Stimulated activated naive CD4-positive, alpha-beta T cell (primary cell): Measurements from ENCODE around the gene DLX2.

ENCODE experiments used
- DNase-seq, 6 experiments: peaks; one replicate each; lab custom pipeline; 2025; lab: John Stamatoyannopoulos, UW

The DLX2 gene

DNA sequence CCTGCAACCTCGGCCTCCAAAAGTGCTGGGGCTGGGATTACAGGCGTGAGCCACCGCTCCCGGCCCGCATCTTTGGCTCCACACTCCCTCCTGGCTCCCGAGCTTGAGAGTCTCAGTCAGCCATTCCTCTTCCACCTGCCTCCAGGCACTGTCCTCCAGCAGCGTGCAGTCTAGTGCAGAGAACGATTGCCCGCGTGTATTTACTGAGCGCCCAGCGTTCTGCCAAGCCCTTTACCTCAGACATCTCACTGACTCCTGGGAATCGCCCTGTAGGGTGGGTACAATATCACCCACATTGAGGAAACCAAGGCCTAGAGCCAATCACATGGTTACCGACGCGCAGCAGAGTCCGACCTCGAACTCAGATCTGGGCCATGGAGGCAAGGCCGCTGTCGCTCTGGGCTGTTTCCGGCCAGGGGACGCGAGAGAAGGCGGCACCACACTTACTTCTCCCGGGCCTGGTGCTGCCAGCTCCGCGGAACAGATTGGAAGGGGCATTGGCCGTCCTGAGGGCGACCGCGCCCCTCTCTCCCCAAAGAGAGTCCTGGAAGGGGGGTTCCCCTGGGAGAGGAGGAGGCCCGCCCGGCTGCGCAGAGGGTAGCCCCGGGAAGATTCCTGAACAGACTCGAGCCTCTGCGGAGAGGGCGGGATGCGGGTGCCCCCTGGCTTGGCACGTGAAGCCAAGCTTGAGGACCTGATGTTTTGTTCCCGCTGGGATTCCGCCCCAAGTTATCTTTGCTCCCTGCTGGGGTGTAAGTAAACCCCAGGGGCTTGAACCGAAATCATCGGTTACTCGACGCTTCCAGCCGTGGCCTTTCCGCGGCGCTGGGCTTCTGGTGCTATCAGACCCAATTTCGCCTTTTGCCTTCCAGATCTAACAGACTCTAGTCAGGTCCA, 5.2 kb upstream of the DLX2 start:
- DNase-seq = peak in 1 of 6 experiments; percentile 42

DNA sequence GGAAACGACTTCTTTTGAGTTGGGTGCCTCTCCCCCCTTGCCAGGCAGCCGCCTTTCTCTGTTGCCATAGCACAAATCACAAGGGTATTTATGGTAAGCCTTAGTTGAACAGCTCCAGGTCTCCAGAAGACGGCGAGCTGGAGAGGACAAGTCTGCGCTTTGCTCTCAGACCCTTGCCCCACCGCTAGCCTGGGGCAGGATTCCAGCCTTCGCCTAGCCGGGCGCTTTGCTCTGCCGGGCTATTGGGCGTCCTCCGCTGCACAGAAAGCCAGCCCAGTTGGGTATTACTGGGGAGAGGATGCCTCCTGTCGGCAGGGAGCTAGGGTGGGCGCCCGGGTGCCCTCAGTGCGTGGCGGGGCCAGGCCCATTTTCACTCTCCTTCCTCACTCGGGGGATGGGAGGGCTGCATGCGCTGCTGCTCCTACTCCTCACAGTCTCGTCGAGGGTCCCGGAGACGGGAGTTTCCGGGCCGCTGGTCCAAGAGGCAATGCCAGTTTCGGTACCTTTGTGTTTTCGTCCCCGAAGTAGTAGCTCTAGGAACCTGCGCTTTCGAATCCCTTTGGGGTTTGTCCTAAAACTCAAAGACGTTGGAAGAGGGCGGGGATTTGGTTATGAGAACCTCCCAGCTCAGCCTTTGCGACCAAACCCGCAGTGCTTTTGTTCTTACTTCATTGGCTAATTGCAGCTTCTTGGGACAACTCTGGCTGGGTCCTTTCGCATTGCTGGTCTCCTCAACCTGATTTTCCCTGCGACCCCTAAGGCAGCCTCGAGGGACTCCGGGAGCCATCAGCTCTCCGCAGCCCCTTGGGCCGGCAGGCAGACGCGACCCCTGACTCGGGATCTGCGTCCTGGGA, 3.6 kb upstream of the DLX2 start:
- peak in 3 of 6 experiments; percentile 19 to 65 (median 32) for DNase-seq

DNA sequence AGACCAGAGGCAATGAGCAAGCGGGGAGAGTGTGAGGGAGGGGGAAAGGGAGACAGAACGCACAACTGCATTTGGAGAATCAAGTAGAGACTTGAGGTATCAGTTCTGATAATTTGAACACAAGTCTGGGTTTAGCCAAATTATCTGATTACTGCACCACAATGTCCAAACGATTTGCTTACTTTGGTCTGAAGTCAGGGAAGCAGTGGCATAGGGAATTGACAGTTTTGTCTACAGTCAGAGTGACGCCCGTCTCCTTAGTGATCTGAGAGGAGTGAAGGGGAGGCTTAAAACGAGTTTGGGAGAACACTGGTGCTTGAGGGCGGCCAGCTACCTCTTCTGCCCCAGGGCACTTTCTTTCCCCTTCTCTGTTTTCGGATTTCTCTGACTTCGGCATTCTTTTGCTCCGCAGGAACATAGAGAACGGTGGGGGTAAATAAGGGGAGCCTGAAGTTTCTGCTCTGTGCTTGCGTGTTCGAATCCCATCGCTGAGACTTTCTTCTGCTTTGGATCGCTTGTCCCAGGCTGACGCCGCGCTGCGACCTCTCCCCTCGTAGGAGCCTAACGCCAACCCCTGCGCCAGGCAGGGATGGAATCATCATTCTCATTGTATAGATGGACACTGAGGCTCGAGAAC, 2.9 kb upstream of the DLX2 start:
- no peak for DNase-seq

GRCh38 chr2:172103471-172104272, 972 bp upstream of the DLX2 start:
- peak; percentile 19 to 68 (median 52) for DNase-seq

GRCh38 chr2:172101821-172102390, 794 bp downstream of the DLX2 start:
- peak in 3 of 6 experiments; percentile 48 to 73 (median 57) for DNase-seq

DNA sequence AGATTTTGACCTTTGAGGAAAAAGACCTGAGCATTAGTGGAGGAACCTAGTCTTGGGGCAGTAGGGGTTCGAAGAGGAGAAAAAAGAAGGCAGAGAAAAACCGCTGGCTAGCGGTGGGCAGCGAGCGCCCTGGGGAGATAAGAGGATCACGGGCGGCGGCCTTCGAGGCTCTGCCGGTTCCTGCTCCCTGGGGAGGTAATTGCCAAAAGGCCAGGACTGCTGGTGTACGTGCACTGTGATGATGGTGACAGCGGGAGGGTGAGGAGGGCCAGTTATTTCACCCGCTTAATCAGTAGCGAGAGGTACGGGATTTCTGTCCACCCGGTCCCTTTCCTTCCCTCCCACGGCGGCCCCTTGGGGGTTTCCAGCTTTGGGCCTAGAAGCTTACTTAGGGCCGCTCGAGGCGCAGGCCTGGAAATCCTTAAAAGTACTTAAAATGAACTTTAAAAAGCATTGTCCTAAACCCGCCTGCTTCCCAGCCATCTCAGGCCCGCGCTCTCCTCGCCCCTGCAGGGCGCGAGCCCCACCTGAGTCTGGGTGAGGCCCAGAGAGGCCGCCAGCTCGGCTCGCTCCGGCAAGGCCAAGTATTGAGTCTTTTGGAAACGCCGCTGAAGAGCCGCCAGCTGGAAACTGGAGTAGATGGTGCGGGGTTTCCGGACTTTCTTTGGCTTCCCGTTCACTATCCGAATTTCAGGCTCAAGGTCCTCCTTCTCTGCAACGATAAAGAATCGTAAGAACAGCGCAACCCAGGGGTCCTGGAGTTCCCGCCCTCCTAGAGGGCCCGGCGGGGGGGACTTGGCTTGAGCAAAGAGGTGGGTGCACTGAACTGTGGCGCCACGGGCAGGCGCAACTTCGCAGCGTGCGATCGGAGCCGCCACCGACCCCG, 1.5 kb downstream of the DLX2 start:
- peak in 3 of 6 experiments; percentile 34 to 65 (median 57) for DNase-seq

DNA sequence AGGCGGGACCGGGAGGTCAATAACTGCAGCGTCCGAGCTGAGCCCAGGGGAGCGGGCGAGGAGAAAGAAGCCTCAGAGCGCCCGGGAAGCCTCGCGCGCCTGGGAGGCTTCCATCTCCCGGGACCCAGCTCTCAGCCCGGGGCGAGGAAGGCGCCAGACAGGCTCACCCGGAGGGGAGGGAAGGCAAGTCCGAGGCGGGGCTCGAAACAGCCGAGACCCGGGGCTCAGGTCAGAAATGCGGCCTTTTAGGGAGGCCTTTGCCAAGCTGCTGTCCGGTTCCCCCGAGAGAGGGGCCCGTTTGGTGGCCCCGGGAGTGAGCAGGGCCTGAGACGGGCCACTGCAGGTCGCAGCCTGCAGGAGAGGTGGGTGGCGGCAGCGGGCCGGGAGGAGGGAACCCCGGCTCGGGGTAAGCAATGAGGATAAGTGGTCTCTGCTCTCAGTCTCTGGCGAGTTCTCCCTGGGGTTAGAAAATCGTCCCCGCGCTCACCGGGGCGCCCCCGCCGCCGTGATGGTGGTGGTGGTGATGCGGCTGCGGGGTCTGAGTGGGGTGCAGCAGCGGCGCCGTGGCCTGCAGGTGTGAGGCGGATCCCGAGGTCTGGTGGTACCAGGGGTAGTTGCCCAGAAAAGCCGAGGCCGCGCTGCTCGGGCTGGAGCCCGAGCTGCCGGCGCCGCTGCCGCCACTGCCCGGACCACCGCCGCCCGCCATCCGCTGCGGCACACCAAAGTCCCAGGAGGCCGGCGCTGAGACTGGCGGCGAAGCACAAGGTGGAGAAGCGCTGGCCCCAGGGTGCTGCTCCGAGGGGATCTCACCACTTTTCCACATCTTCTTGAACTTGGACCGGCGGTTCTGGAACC, 2.4 kb downstream of the DLX2 start:
- peak in 2 of 6 experiments; percentile 26 to 42 for DNase-seq

DNA sequence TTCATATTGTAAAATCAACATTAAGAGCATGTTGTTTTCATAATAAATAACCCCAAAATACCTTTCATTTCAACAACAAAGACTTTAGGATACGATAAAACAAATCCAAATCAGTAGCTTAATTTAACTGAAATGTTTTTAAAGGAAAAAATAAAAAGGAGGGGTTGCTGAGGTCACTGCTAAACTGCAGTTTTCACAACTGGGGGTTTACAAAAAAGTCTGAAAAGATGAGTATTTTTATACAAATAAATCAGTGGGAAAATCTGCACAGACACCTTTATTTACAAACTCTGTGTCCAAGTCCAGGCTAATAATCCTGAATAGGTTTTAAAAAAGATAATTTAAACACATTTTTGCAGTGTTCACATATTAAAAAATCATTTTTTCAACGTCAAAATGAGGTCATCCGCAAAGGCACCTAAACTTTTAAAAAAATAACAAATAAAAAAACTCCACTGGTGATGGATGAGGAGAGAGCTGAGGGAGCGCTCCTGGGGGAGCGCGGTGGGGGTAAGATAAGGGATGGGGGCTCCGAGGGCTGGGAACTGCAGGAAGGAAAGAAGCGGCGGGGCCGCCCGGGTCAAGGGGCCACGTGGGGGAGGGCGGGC, 3.1 kb downstream of the DLX2 start:
- no peak for DNase-seq

DNA sequence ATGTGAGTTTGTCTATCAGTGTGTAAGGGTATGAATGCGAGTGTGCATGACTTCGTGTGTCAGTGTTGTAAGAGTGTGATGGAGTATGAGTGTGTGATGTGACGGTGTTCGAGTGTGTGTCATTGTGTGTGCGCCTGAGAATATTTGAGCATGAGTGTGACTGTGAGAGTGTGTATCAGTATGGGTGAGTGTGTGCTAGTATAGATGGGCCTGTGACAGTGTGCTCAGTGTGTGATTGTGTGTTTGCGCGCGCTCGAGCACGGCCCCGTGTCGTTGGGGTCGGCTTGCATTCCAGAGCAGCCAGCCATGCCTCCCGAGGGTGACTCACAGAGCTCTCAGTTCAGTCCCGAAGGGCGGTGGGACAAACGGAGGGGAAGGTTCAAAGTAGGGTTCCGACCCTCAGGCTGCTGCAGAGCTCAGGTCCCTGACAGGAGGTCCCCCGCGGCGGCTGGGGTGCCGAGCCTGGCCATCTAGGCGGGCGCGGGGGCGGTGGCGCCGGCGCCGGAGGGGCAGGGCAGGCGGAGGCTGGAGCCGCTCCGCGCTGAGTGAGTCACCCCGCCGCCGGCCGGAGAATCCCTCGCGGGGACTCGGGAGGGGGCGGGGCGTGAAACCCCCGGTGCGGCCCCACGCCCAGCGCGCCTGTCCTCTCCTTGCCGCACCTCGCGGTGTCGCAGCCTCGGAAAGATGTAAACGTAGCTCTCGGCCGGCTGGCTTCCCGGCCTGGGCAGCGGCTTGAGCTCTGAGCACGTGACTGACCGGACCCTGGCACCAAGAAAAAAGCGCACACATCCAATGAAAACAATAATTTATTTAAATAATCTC, 3.8 kb downstream of the DLX2 start:
- peak in 2 of 6 experiments; percentile 32 to 38 for DNase-seq

DNA sequence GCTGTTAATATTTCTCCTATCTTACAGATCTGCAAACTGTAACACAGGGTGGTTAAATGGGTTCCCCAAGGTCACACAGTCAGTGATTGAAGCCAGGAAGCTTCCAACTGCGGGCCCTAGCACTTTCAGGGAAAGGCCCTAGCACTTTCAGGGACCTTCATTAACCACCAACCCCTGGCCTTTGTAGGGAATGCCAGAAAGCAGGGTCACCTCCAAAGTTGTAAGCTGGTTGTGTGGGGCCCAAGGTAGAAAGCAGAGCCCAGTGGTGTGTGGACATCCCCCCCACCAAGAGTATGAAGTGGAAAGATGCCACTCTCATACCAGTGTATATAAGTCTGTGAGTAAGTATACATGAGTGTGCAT, 4.4 kb downstream of the DLX2 start:
- peak in 1 of 6 experiments; percentile 33 for DNase-seq

GRCh38 chr2:172097557-172098131, 5.1 kb downstream of the DLX2 start:
- DNase-seq = peak in 1 of 6 experiments; percentile 20

GRCh38 chr2:172096626-172097547, 5.8 kb downstream of the DLX2 start:
- DNase-seq = peak in 3 of 6 experiments; percentile 22 to 51 (median 24)

DNA sequence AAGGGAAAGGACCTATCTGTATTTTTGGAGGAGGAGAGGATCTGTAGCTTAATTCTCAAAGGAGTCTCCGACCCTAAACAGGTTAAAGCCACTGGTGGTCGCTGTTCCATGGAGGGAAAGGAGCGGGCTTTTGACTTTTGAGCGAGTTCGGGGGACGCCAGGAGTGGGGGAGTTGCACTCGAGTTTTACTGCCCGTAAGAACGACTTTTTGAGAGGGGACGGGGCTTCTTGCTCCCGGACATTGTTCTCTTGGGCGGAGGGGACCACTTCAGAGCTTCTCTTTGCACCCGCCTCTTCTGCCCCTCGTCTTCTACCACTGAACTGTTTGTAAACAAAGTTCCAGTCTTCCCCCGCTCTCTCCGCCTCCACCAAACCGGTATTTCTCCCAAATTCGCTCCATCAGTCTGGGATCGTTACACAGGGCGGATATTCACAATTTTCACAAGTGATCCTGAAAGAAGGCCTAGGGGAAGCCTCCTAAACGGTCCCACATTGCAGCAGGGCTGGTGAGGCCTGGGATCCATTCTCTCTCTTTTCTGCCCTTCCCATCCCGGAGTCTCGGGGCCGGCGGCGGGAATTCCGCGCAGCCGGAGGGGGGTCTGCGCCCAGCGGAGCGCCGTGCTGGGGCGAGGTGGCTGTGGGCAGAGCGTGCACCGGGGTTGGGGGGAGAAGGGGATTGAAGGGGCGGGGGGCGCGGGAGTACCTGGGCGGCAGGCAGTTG, 6.6 kb downstream of the DLX2 start:
- peak in 2 of 6 experiments; percentile 22 to 58 for DNase-seq

- DNase-seq = peak; percentile 69 to 84 (median 77)
Observed at GRCh38 chr2:172095146-172095904, 7.4 kb downstream of the DLX2 start.
